Lung (tissue), 12 donors: ENCODE data around the gene ANTXR1. TPM values are rescaled to one million over a fixed set of nuclear protein-coding genes. Genes with fewer than 3 reads are reported as not detected.
A peak's percentile ranks its signal among the peaks of the same experiment; 100 is the strongest.

Source experiments
- ATAC-seq: fragments of 200-7000 bp; cut with Tn5 transposase; one replicate; pipeline ENCODE4 v1.9.1; 2020; ENCODE audit warnings: moderate number of reproducible peaks; ENCODE audit not compliant: insufficient read depth, low FRiP score
- DNase-seq, 3 donors: peaks; one replicate each; pipeline ENCODE4 v3.0.0-alpha.2; 2013 to 2017
- H3K27ac ChIP-seq, 2 donors: one replicate each; pipeline ENCODE4 v1.5.1; 2013; ENCODE audit warnings: mild to moderate bottlenecking in 2 of 2, moderate library complexity in 2 of 2, control low read depth in 1 of 2, inconsistent platforms in 1 of 2, low read depth in 1 of 2, low read length in 1 of 2
- H3K27me3 ChIP-seq, 3 donors: one replicate each; pipeline ENCODE4 v1.5.1; 2013; ENCODE audit warnings: low read length in 2 of 3; ENCODE audit not compliant: control insufficient read depth in 3 of 3, insufficient read depth in 3 of 3
- H3K36me3 ChIP-seq, 4 donors: one replicate each; pipeline ENCODE4 v1.5.1; 2013; ENCODE audit warnings: low read length in 4 of 4, mild to moderate bottlenecking in 1 of 4, moderate library complexity in 1 of 4; ENCODE audit not compliant: control insufficient read depth in 4 of 4, insufficient read depth in 4 of 4
- H3K4me1 ChIP-seq, 5 donors: one replicate each; pipeline ENCODE4 v1.5.1; 2013; ENCODE audit warnings: low read length in 5 of 5, mild to moderate bottlenecking in 2 of 5, moderate library complexity in 1 of 5; ENCODE audit not compliant: control insufficient read depth in 5 of 5, insufficient read depth in 5 of 5
- H3K4me3 ChIP-seq: one replicate; pipeline ENCODE4 v1.5.1; 2013; ENCODE audit warnings: mild to moderate bottlenecking, control low read depth, moderate library complexity
- H3K9ac ChIP-seq, 2 donors: one replicate each; pipeline ENCODE4 v1.5.1; 2013; ENCODE audit warnings: low read length in 2 of 2, control low read depth in 1 of 2; ENCODE audit not compliant: insufficient read depth in 1 of 2
- H3K9me3 ChIP-seq, 4 donors: one replicate each; pipeline ENCODE4 v1.5.1; 2013; ENCODE audit warnings: low read length in 3 of 4, mild to moderate bottlenecking in 1 of 4, moderate library complexity in 1 of 4; ENCODE audit not compliant: control insufficient read depth in 4 of 4, insufficient read depth in 3 of 4
- CTCF ChIP-seq: IDR thresholded peaks from 2 replicates; pipeline ENCODE4 v1.5.1; 2012; ENCODE audit warnings: mild to moderate bottlenecking; ENCODE audit errors: control extremely low read depth, extremely low read depth
- WGBS, 2 donors: extraction: QIAGEN DNeasy Blood & Tissue Kit; methylation state at CpG; one replicate each; pipeline ENCODE4 v1.1.7; 2013; 5-methylcytosine and 5-hydroxymethylcytosine counted together
- polyA plus RNA-seq, 2 donors: library from polyadenylated mRNA; stranded (reverse); fragments of 200-250 nt; gene quantifications; one replicate each; pipeline ENCODE4 v1.2.1, GENCODE V29; 2013
- total RNA-seq, 2 donors: library from RNA; depleted of rRNA in 1 of 2; stranded (reverse); fragments of >200 nt in 1 of 2; gene quantifications; one replicate each; pipeline ENCODE4 v1.2.1, GENCODE V29; 2014 to 2021
- donor health status: control.
- donor health status: control.
- donor health status: Bipolar disorder and iron deficiency.
- donor health status: healthy.
- donor health status: DM: yes; HTN: yes; CAD: no.

ANTXR1 gene
- total and polyA plus RNA-seq, 4 donors: 13.4 to 81.0 (median 34.8) TPM

- Histone ChIP-seq H3K9me3 (no peaks in the 10 kb centered on the region), H3K36me3 (no peaks in the 10 kb centered on the region), H3K27me3 (no peaks in the 10 kb centered on the region), H3K27ac (no peak overlapping the region), H3K4me3 (no peak overlapping the region), H3K4me1 (peaks cover 0 to 4% (median 0%) of the 10 kb centered on the region in 5 donors), H3K9ac (no peak overlapping the region)
- no peak for ATAC-seq
- DNase-seq: peak in 1 of 3 donors; percentile 54
- no peak for TF ChIP-seq CTCF
These were observed 5.8 kb upstream of the ANTXR1 start for GRCh38 chr2:69007169-69007568.

- Histone ChIP-seq H3K27me3 (no peaks in the 10 kb centered on the region), H3K4me3 (no peak overlapping the region), H3K27ac (no peak overlapping the region), H3K9me3 (no peaks in the 10 kb centered on the region), H3K36me3 (no peaks in the 10 kb centered on the region), H3K4me1 (peaks cover 0 to 4% (median 0%) of the 10 kb centered on the region in 5 donors), H3K9ac (no peak overlapping the region)
- DNase-seq (no peak), ATAC-seq (no peak)
- TF ChIP-seq CTCF: no peak
These were observed 5.4 kb upstream of the ANTXR1 start for GRCh38 chr2:69007603-69008002.

- DNase-seq: no peak
- Histone ChIP-seq H3K9me3 (no peaks in the 10 kb centered on the region), H3K9ac (no peak overlapping the region), H3K4me1 (peaks cover 0 to 21% (median 4%) of the 10 kb centered on the region in 5 donors), H3K27me3 (no peaks in the 10 kb centered on the region), H3K36me3 (no peaks in the 10 kb centered on the region), H3K27ac (no peak overlapping the region), H3K4me3 (no peak overlapping the region)
- TF ChIP-seq CTCF: no peak
- ATAC-seq: no peak
- 50 to 73% methylated on average over 8 of the region's 8 CpGs for WGBS, 2 donors
These were observed 2.4 kb upstream of the ANTXR1 start for GRCh38 chr2:69010437-69011194.
